ENCODE measurements around the gene SEMA4D.

Gene SEMA4D

DNA sequence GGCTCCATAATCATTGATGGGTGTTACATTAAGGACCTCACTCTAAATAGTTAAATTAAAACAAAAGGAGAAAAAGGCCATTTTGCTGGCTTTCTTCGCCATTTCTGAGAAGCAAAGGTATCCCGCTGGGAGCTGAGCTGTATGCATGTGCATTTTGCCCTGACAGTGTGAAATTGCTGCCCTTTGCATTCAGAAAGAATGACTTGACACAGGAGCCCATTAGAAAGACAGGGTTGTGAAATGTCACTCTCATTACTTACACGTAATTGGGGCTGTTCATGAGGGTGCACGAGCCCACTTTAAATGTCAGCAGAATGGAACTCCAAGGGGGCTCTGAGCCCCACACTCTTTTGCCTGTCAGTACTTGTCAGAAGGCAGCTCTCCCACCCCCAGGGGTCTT is 85.0 kb downstream of the SEMA4D start:
- no peak for DNase-seq (ENCODE audit: low spot score)

- DNase-seq (ENCODE audit: low spot score), result no peak
Observed at GRCh38 chr9:89412541-89412940, 85.4 kb downstream of the SEMA4D start.

- no peak for DNase-seq (ENCODE audit: low spot score)
Observed at GRCh38 chr9:89411759-89412158, 86.2 kb downstream of the SEMA4D start.

DNA sequence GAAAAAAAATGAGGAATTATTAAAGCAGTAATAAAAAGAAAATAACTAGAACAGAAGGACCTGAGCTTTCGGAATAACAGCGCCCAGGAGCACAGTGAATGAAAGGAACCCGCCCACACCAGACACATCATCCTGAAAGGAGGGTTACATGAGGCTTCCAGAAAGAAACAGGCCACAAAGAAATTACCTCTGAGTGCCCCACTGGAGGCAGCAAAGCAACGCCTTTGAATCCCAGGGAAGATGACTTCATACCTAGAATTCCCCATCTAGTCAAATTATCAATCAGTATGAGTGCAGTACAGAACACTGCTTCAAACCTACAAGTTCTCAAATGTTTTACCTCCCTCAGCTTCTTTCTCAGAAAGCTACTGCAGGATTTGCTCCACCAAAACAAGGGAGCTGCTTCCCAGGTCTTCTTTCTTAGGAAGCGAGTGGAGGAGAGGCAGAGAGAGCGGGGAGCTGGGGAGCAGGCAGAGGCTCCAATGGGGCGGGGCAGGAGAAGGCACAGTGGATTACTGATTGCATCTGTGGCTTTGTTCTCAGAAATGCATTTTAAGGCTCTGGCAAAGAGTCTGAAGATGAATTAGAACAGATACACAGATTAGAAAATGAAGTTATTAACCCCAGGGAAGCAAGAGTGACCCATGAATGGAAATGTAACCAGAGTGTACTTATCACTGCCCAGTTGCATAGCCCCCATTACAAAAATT is 87.1 kb downstream of the SEMA4D start:
- DNase-seq (ENCODE audit: low spot score), result peak; percentile 77

- DNase-seq (ENCODE audit: low spot score), result no peak
Observed at GRCh38 chr9:89410022-89410421, 87.9 kb downstream of the SEMA4D start.

DNA sequence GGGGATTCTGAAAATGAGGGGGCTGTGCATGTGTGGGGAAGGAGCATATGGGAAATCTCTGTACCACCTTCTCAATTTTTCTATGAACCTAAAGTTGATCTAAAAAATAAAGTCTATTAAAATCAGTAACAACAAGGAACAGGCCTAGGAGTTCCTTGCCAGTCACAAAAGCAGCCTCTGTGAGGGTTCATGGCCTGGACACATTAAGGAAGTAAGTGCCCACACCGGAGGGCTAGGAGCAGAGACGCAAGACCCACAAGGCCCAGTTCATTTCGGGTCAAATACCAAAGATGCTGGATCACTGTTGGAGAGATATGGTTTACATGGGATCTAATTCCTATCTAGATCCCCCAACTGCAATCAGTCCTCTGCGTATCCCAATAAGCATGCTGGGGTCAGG is 88.4 kb downstream of the SEMA4D start:
- no peak for DNase-seq (ENCODE audit: low spot score)

DNA sequence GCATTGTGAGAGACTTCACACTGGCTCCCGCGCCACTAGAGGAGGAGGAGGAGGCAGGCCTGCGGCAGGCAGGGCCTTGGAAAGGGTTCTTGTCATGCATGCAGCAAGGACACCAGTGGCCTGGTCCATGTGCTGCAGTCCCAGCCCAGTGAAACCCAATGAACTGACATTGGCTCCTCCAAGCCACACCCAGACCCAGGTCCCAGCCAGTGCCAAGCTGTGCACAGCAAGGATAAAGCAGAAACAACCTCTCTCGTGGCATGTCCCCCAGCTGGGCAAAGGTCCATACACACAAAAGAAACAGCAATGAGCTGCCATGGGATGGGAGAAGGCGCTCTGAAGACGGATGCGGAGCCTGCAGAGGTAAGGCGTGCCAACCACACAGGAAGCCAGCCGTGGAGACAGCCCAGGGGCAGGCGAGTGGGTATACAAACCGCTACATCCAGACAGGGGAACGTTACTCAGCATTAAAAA is 89.2 kb downstream of the SEMA4D start:
- peak; percentile 62 for DNase-seq (ENCODE audit: low spot score)

DNA sequence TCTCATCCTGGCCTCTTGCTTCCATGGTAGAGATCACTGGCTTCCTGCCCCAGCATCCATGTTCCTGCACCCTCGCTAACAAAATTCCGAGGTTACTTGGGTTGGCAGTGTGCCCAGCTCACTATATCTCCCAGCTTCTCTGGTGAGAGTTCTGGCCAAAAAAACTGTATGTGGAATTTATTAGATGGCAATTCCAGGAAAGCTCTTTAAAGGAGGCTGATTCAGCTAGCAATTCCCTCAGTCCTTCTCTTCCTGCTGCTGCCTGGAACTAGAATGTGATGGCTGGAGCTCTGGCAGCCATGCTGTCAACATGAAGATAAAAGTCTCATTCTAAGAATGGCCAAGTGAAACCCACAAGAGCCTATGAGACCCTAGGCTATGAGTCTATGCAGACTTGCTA is 90.8 kb downstream of the SEMA4D start:
- DNase-seq (ENCODE audit: low spot score), result peak; percentile 60

- no peak for DNase-seq (ENCODE audit: low spot score)
Observed at GRCh38 chr9:89405826-89406225, 92.1 kb downstream of the SEMA4D start.

DNA sequence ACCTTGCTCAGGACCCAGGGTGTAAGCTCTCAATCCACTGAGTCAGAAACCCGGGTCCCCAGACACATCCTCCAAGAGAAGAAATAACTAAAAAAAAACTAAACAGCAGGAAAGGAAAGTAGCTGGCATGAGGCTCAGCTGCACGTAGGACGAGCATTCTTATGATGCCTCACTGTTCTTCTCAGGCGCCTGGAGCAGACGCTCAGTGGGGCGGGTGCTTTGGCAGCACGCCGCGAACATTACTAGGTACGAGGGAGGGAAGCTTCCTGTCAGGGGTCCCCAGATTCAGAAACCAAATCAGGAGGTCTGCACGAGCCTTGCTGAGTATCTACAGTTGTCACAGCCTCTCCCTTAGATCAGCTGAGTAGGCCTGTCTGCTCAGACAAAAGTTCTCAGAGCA is 93.8 kb downstream of the SEMA4D start:
- DNase-seq (ENCODE audit: low spot score), result no peak

DNA sequence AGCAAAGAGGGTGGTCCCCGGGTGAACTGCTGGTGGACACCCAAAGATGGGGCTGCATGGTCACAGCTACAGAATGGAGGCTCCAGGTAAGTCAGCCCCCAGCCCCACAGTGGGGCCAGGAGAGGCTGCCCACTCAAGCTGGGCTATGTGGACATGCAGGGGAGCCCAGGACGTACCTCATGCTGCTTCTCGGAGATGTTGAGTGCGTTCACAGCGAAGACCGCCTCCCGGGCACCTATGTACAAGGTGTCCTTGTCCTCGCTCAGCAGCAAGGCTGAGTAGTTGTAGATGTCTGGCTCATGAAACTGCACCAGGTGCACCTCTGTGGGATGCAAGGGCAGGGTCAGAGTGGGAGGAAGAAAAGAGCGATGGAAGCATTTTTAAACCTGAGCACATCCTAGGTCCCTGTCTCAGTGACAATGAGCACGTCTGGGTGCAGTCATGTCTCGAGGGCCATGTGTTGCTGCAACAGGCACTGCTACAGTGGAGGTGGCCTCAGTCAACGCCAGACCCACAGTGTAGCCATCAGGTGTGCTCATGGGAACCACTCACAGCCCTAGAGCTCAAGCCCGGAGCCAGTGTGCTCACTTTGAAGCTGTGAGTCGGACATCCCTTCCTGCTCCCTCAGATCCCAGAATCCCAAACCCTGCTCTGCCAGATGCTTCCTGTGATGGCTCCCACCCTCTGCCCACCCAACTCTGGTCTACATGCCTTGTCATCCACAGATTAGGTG is 95.1 kb downstream of the SEMA4D start:
- DNase-seq (ENCODE audit: low spot score), result no peak

GRCh38 chr9:89400403-89401116 is 97.4 kb downstream of the SEMA4D start:
- no peak for DNase-seq (ENCODE audit: low spot score)

GRCh38 chr9:89398621-89399020 is 99.3 kb downstream of the SEMA4D start:
- no peak for DNase-seq (ENCODE audit: low spot score)

GRCh38 chr9:89397471-89397870 is 100.4 kb downstream of the SEMA4D start:
- DNase-seq (ENCODE audit: low spot score), result no peak

DNA sequence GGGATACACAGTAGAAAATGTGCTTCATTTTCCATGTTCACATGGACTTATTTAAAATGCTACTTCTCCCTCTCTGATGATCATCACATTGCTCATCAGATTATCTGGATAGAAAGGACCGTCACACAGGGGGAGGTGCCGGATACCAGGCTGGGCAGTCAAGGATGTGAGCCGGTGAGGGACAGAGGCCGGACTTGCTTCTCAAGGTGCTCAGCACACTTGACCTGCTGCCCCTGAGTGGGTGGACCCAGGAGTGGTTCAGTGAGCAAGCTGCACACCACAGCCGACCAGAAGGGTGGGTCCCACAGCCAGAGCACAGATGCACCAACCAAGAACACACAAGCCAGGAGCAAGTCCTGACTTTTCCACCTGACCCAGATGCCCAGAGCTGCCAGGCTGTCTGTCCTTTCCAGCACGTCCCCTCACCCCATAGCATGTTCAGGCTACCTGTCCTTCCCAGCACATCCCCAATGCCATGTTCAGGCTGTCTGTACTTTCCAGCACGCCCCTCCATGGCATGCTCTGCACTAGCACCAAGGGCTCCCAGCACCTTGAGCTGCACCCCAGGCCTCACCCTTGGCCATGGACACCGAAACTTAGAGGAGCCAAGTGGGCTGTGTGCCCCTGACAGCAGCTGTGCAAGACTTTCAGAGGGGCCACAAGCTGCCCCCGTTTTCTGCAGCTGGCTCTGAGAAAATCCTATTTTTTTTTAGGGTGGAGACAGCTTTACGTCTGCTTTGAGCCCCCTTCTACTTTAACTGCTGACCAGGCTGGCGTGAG is 101.8 kb downstream of the SEMA4D start:
- peak; percentile 61 for DNase-seq (ENCODE audit: low spot score)

DNA sequence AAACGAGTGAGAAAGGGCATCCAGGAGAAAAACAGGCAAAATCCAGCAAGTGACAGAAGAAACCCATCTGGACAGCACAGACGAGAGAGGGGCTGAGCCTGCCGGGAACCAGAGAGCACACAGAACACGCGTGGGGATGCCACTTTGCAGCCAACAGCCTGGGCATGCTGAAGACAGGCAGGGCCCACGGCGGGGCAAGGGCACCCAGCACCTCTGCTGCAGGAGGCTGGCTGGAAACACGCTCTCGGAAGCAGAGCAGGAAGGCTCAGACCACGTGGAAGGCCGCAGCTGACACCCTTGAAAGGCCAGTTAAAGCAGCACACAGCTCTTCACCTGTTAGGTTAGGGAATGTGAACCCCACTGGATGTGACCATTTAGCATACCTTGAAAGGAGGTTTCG is 103.5 kb downstream of the SEMA4D start:
- DNase-seq (ENCODE audit: low spot score), result no peak

GRCh38 chr9:89391585-89391984 is 106.3 kb downstream of the SEMA4D start:
- no peak for DNase-seq (ENCODE audit: low spot score)

DNA sequence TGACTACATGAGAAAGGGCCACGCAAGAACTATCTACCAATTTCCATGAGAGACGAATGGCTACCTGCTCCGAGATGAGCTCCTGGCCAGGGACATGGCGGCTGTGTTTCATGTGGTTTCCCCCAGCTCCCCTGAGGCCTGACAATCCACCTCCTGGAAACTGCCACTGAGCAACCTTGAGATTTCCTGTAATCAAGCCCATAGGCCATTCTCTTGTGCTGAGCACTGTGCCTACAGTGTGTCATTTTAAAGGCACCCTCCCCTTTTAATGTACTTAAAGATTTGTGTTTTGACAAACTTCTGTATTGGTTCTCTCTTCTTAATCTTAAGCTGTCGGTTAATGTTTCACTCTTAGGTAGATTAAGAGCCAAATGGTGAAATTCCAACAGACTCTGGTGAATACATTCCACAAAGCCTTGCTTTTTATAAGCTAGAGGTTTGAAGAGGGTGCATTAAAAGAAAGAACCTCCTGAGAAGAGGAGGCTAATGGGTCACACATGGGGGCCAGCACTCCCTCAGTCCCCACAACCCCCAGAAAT is 107.3 kb downstream of the SEMA4D start:
- no peak for DNase-seq (ENCODE audit: low spot score)

DNA sequence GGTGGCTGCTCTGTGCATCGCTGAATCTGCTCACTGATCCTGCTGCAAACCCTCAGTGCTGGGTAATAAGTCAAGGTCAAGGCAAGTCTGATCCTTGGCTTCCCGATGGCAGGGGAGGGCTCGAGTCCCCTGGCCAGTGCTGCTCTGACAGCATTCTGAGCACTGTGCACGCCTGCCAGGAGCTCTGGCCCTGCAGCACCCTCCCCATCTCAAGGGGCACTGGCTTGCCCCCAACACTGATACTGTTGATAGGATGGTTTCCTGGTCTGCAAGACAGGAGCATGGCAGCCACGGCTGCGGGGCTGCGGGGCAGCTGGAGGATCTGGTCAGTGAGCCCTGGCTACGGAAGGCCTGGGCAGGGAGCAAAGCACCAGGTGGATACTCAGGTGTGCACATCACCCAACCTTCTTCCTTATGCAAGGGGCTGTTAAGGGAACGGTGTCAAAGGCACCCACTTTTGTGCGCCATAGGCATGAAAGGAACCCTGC is 107.8 kb downstream of the SEMA4D start:
- DNase-seq (ENCODE audit: low spot score), result no peak

- DNase-seq (ENCODE audit: low spot score), result no peak
Observed at GRCh38 chr9:89388868-89389177, 109.1 kb downstream of the SEMA4D start.

DNA sequence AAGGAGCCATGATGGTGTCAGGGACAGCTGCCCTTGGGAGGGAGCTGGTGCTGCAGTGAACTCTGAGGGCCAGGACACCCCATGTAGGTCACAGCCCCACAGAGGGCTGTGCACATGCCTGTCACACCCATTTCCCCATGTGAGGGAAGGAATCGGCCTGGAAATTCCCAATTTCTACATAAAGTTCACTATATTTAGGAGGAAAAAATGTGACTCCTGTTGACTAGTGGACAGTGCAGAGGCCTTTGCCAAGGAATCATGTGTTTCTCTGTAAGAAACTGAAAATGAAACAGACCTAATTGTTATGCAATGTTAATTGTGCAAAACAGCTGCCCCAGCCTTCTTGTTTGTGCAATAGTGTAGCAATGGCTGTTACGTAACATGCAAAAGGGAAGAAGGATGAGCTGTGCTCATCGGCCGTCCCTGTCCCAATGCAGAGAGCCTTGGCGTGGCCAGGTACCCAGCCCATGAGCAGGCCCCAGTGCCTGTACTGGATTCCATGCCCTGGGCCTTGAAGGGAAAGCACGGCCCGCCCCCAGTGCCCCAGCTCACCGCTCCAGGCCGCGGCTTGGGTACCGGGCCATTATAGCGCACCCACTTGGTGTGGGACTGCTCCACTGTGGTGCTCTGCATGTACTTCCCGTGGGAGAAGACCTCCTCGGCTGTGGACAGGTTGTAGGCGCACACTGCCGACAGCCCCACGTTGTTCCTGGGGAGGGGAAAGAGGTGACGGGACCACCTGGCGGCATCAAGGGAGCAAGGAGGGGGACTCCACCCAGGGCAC is 109.6 kb downstream of the SEMA4D start:
- DNase-seq (ENCODE audit: low spot score), result no peak

Measured in kidney tubule cell (primary cell).